HG03457 (cell line): Measurements from ENCODE around the gene TTC33.

Experiments used
- ATAC-seq: cut with Tn5 transposase; IDR thresholded peaks from one replicate; pipeline ENCODE4 v1.9.1; 2021; ENCODE audit warnings: moderate number of reproducible peaks; ENCODE audit not compliant: unreplicated experiment

TTC33 gene

GRCh38 chr5:40490464-40491111 lies 265.2 kb downstream of the TTC33 start:
- ATAC-seq, result peak; percentile 40

GRCh38 chr5:40489421-40489820 lies 266.3 kb downstream of the TTC33 start:
- ATAC-seq, result no peak

GRCh38 chr5:40486437-40487275 lies 269.1 kb downstream of the TTC33 start:
- ATAC-seq, result peak; percentile 47

- ATAC-seq, result no peak
Measured at GRCh38 chr5:40485021-40485998, 270.5 kb downstream of the TTC33 start.

- ATAC-seq, result no peak
Measured at GRCh38 chr5:40484495-40484894, 271.3 kb downstream of the TTC33 start.

- no peak for ATAC-seq
Measured at GRCh38 chr5:40483316-40483715, 272.4 kb downstream of the TTC33 start.

GRCh38 chr5:40481241-40481640 lies 274.5 kb downstream of the TTC33 start:
- no peak for ATAC-seq

GRCh38 chr5:40480392-40480791 lies 275.4 kb downstream of the TTC33 start:
- peak; percentile 40 for ATAC-seq

GRCh38 chr5:40479939-40480338 lies 275.8 kb downstream of the TTC33 start:
- ATAC-seq, result no peak

- ATAC-seq, result no peak
Measured at GRCh38 chr5:40478766-40479165, 277.0 kb downstream of the TTC33 start.

- no peak for ATAC-seq
Measured at GRCh38 chr5:40477856-40478546, 277.8 kb downstream of the TTC33 start.

- no peak for ATAC-seq
Measured at GRCh38 chr5:40475561-40475960, 280.2 kb downstream of the TTC33 start.

- ATAC-seq, result no peak
Measured at GRCh38 chr5:40474250-40474649, 281.5 kb downstream of the TTC33 start.

GRCh38 chr5:40465416-40465815 lies 290.3 kb downstream of the TTC33 start:
- ATAC-seq, result no peak

- no peak for ATAC-seq
Measured at GRCh38 chr5:40464511-40464910, 291.2 kb downstream of the TTC33 start.
